Immature natural killer cell (primary cell): ENCODE results near the gene PLA2G4D. TPM values are rescaled to one million over a fixed set of nuclear protein-coding genes. Genes with fewer than 3 reads are reported as not detected.

ENCODE experiments used
- DNase-seq, 3 donors: peaks; one replicate each; pipeline ENCODE4 v3.0.0; 2022; ENCODE audit warnings: mixed read lengths in 1 of 3
- H3K27ac Mint-ChIP-seq, 6 donors: one replicate each; pipeline ENCODE4 v1.8.0; 2020; ENCODE audit warnings: mixed read lengths in 6 of 6, mild to moderate bottlenecking in 5 of 6, inconsistent platforms in 4 of 6, moderate library complexity in 3 of 6
- H3K27me3 Mint-ChIP-seq, 3 donors: one replicate each; pipeline ENCODE4 v1.8.0; 2020 to 2021; ENCODE audit warnings: low read depth in 3 of 3, mild to moderate bottlenecking in 3 of 3, mixed read lengths in 3 of 3, moderate library complexity in 3 of 3, inconsistent platforms in 1 of 3
- H3K36me3 Mint-ChIP-seq, 3 donors: one replicate each; pipeline ENCODE4 v1.8.0; 2020; ENCODE audit warnings: mixed read lengths in 3 of 3, inconsistent platforms in 2 of 3, mild to moderate bottlenecking in 2 of 3
- H3K4me1 Mint-ChIP-seq, 2 donors: one replicate each; pipeline ENCODE4 v1.8.0; 2020; ENCODE audit warnings: inconsistent platforms in 2 of 2, mild to moderate bottlenecking in 2 of 2, mixed read lengths in 2 of 2, moderate library complexity in 1 of 2
- H3K4me3 Mint-ChIP-seq, 5 donors: one replicate each; pipeline ENCODE4 v1.8.0; 2020; ENCODE audit warnings: mild to moderate bottlenecking in 5 of 5, mixed read lengths in 5 of 5, inconsistent platforms in 3 of 5, moderate library complexity in 3 of 5
- H3K9me3 Mint-ChIP-seq, 6 donors: one replicate each; pipeline ENCODE4 v1.8.0; 2020; ENCODE audit warnings: mild to moderate bottlenecking in 6 of 6, mixed read lengths in 6 of 6, inconsistent platforms in 4 of 6, moderate library complexity in 3 of 6
- polyA plus RNA-seq, 3 donors: library from polyadenylated mRNA; unstranded; fragments of 300-500 nt; fragmentation: Illumina TruSeq; gene quantifications; one replicate each; pipeline ENCODE4 v1.2.3, GENCODE V29; 2021

The PLA2G4D gene
- polyA plus RNA-seq: not detected

- Mint-ChIP-seq H3K36me3 (no peaks in the 10 kb centered on the region), H3K27ac (no peak within 1 kb of the TSS), H3K4me1 (no peaks in the 10 kb centered on the region), H3K4me3 (no peak within 1 kb of the TSS), H3K27me3 (peaks cover 2 to 23% (median 2%) of the 10 kb centered on the region in 3 donors), H3K9me3 (no peaks in the 10 kb centered on the region)
- DNase-seq: no peak
These were observed at the start of gene PLA2G4D for GRCh38 chr15:42094512-42094963. Gene PLA2G4D (minus strand): TSS chr15:42094562. CDS start chr15:42094459, 103 bp downstream.

GRCh38 chr15:42143356-42143755, 49.0 kb upstream of the PLA2G4D start:
- no peak overlapping the region for H3K4me3 Mint-ChIP-seq
- H3K27ac Mint-ChIP-seq: no peak overlapping the region
- DNase-seq: no peak
- H3K9me3 Mint-ChIP-seq: no peaks in the 10 kb centered on the region
- H3K27me3 Mint-ChIP-seq: peaks cover 0 to 4% (median 0%) of the 10 kb centered on the region in 3 donors
- no peaks in the 10 kb centered on the region for H3K36me3 Mint-ChIP-seq
- no peaks in the 10 kb centered on the region for H3K4me1 Mint-ChIP-seq

GRCh38 chr15:42141795-42142667, 47.7 kb upstream of the PLA2G4D start:
- H3K27me3 Mint-ChIP-seq: peaks cover 0 to 4% (median under 1%) of the 10 kb centered on the region in 3 donors
- no peaks in the 10 kb centered on the region for H3K9me3 Mint-ChIP-seq
- no peak overlapping the region for H3K4me3 Mint-ChIP-seq
- no peak for DNase-seq
- H3K4me1 Mint-ChIP-seq: no peaks in the 10 kb centered on the region
- H3K36me3 Mint-ChIP-seq: no peaks in the 10 kb centered on the region
- no peak overlapping the region for H3K27ac Mint-ChIP-seq

- no peaks in the 10 kb centered on the region for H3K9me3 Mint-ChIP-seq
- no peak overlapping the region for H3K27ac Mint-ChIP-seq
- H3K4me1 Mint-ChIP-seq: no peaks in the 10 kb centered on the region
- peaks cover 0 to 4% (median 2%) of the 10 kb centered on the region in 3 donors for H3K27me3 Mint-ChIP-seq
- H3K4me3 Mint-ChIP-seq: no peak overlapping the region
- DNase-seq: no peak
- no peaks in the 10 kb centered on the region for H3K36me3 Mint-ChIP-seq
These were observed 46.9 kb upstream of the PLA2G4D start for GRCh38 chr15:42141246-42141645.

GRCh38 chr15:42140383-42141070, 46.2 kb upstream of the PLA2G4D start:
- no peak for DNase-seq
- no peak overlapping the region for H3K4me3 Mint-ChIP-seq
- no peaks in the 10 kb centered on the region for H3K4me1 Mint-ChIP-seq
- peaks cover 0 to 5% (median 3%) of the 10 kb centered on the region in 3 donors for H3K27me3 Mint-ChIP-seq
- H3K9me3 Mint-ChIP-seq: no peaks in the 10 kb centered on the region
- H3K27ac Mint-ChIP-seq: no peak overlapping the region
- H3K36me3 Mint-ChIP-seq: no peaks in the 10 kb centered on the region

GRCh38 chr15:42139596-42139995, 45.2 kb upstream of the PLA2G4D start:
- Mint-ChIP-seq H3K4me3 (no peak overlapping the region), H3K9me3 (no peaks in the 10 kb centered on the region), H3K27ac (no peak overlapping the region), H3K27me3 (peaks cover 0 to 7% (median 5%) of the 10 kb centered on the region in 3 donors), H3K4me1 (no peaks in the 10 kb centered on the region), H3K36me3 (no peaks in the 10 kb centered on the region)
- no peak for DNase-seq

GRCh38 chr15:42138968-42139386, 44.6 kb upstream of the PLA2G4D start:
- H3K36me3 Mint-ChIP-seq: no peaks in the 10 kb centered on the region
- peaks cover 0 to 5% (median 5%) of the 10 kb centered on the region in 3 donors for H3K27me3 Mint-ChIP-seq
- H3K9me3 Mint-ChIP-seq: no peaks in the 10 kb centered on the region
- no peaks in the 10 kb centered on the region for H3K4me1 Mint-ChIP-seq
- no peak overlapping the region for H3K4me3 Mint-ChIP-seq
- no peak overlapping the region for H3K27ac Mint-ChIP-seq
- DNase-seq: no peak

GRCh38 chr15:42138411-42138810, 44.0 kb upstream of the PLA2G4D start:
- Mint-ChIP-seq H3K4me1 (no peaks in the 10 kb centered on the region), H3K4me3 (no peak overlapping the region), H3K36me3 (no peaks in the 10 kb centered on the region), H3K9me3 (no peaks in the 10 kb centered on the region), H3K27ac (no peak overlapping the region), H3K27me3 (peaks cover 0 to 5% (median 5%) of the 10 kb centered on the region in 3 donors)
- no peak for DNase-seq

GRCh38 chr15:42137461-42138261, 43.3 kb upstream of the PLA2G4D start:
- no peaks in the 10 kb centered on the region for H3K9me3 Mint-ChIP-seq
- peaks cover 0 to 5% (median 5%) of the 10 kb centered on the region in 3 donors for H3K27me3 Mint-ChIP-seq
- no peaks in the 10 kb centered on the region for H3K36me3 Mint-ChIP-seq
- no peaks in the 10 kb centered on the region for H3K4me1 Mint-ChIP-seq
- no peak overlapping the region for H3K27ac Mint-ChIP-seq
- no peak overlapping the region for H3K4me3 Mint-ChIP-seq
- peak in 1 of 3 donors; percentile 4 for DNase-seq

GRCh38 chr15:42136513-42136912, 42.2 kb upstream of the PLA2G4D start:
- Mint-ChIP-seq H3K4me3 (no peak overlapping the region), H3K27me3 (peaks cover 0 to 7% (median 5%) of the 10 kb centered on the region in 3 donors), H3K27ac (no peak overlapping the region), H3K9me3 (no peaks in the 10 kb centered on the region), H3K36me3 (no peaks in the 10 kb centered on the region), H3K4me1 (no peaks in the 10 kb centered on the region)
- no peak for DNase-seq

- DNase-seq: no peak
- H3K27me3 Mint-ChIP-seq: peaks cover 0 to 10% (median 5%) of the 10 kb centered on the region in 3 donors
- H3K36me3 Mint-ChIP-seq: no peaks in the 10 kb centered on the region
- H3K4me1 Mint-ChIP-seq: no peaks in the 10 kb centered on the region
- H3K27ac Mint-ChIP-seq: no peak overlapping the region
- no peak overlapping the region for H3K4me3 Mint-ChIP-seq
- H3K9me3 Mint-ChIP-seq: no peaks in the 10 kb centered on the region
These were observed 41.0 kb upstream of the PLA2G4D start for GRCh38 chr15:42135351-42135750.

GRCh38 chr15:42134617-42135245, 40.4 kb upstream of the PLA2G4D start:
- Mint-ChIP-seq H3K27ac (no peak overlapping the region), H3K4me3 (no peak overlapping the region), H3K4me1 (no peaks in the 10 kb centered on the region), H3K9me3 (no peaks in the 10 kb centered on the region), H3K27me3 (peaks cover 0 to 12% (median 3%) of the 10 kb centered on the region in 3 donors), H3K36me3 (no peaks in the 10 kb centered on the region)
- DNase-seq: no peak

- H3K27me3 Mint-ChIP-seq: peaks cover 0 to 12% (median 3%) of the 10 kb centered on the region in 3 donors
- no peak for DNase-seq
- no peaks in the 10 kb centered on the region for H3K36me3 Mint-ChIP-seq
- H3K4me3 Mint-ChIP-seq: no peak overlapping the region
- no peak overlapping the region for H3K27ac Mint-ChIP-seq
- no peaks in the 10 kb centered on the region for H3K9me3 Mint-ChIP-seq
- H3K4me1 Mint-ChIP-seq: no peaks in the 10 kb centered on the region
These were observed 39.6 kb upstream of the PLA2G4D start for GRCh38 chr15:42133886-42134502.
